H9 (cell line): ENCODE data around the gene IRAK1. TPM values are rescaled to one million over a fixed set of nuclear protein-coding genes. Genes with fewer than 3 reads are reported as not detected.

Experiments
- DNase-seq: peaks from one replicate; pipeline ENCODE4 v3.0.0-alpha.2; 2017
- H2AFZ ChIP-seq: one replicate; pipeline ENCODE4 v1.6.1; 2013; ENCODE audit warnings: mild to moderate bottlenecking, low read length, control low read depth, moderate library complexity
- H2AK5ac ChIP-seq: 2 replicates; pipeline ENCODE4 v1.6.1; 2013; ENCODE audit warnings: low read length, control low read depth, mixed read lengths; ENCODE audit not compliant: insufficient read length
- H2BK120ac ChIP-seq: one replicate; pipeline ENCODE4 v1.6.1; 2013; ENCODE audit warnings: low read depth, mild to moderate bottlenecking, low read length, control low read depth, inconsistent platforms; ENCODE audit not compliant: poor library complexity, severe bottlenecking
- H2BK12ac ChIP-seq: 2 replicates; pipeline ENCODE4 v1.6.1; 2013; ENCODE audit warnings: low read length, control low read depth, mixed read lengths, low read depth; ENCODE audit not compliant: insufficient read length
- H2BK15ac ChIP-seq: 2 replicates; pipeline ENCODE4 v1.6.1; 2013; ENCODE audit warnings: low read depth, low read length, control low read depth
- H2BK20ac ChIP-seq: one replicate; pipeline ENCODE4 v1.6.1; 2013; ENCODE audit warnings: low read depth, mild to moderate bottlenecking, low read length, control low read depth, inconsistent platforms; ENCODE audit not compliant: poor library complexity, severe bottlenecking
- H2BK5ac ChIP-seq: 2 replicates; pipeline ENCODE4 v1.6.1; 2013; ENCODE audit warnings: low read length, control low read depth, mixed read lengths; ENCODE audit not compliant: insufficient read length
- H3K14ac ChIP-seq: 2 replicates; pipeline ENCODE4 v1.6.1; 2013; ENCODE audit warnings: low read length, control low read depth; ENCODE audit not compliant: insufficient read depth
- H3K18ac ChIP-seq: 2 replicates; pipeline ENCODE4 v1.6.1; 2013; ENCODE audit warnings: low read depth, mild to moderate bottlenecking, mixed read lengths, low read length, control low read depth; ENCODE audit not compliant: insufficient read length
- H3K23ac ChIP-seq: 2 replicates; pipeline ENCODE4 v1.6.1; 2013; ENCODE audit warnings: low read length, control low read depth, mixed read lengths, low read depth; ENCODE audit not compliant: insufficient read length
- H3K23me2 ChIP-seq: 2 replicates; pipeline ENCODE4 v1.6.1; 2013; ENCODE audit warnings: low read depth, mild to moderate bottlenecking, mixed read lengths, low read length, control low read depth; ENCODE audit not compliant: insufficient read length, poor library complexity, severe bottlenecking
- H3K27ac ChIP-seq: 2 replicates; pipeline ENCODE4 v1.5.1; 2013; ENCODE audit warnings: low read length, control low read depth, mixed read lengths, low read depth; ENCODE audit not compliant: insufficient read length
- H3K27me3 ChIP-seq: 2 replicates; pipeline ENCODE4 v1.6.1; 2013; ENCODE audit warnings: low read length, control low read depth, inconsistent platforms; ENCODE audit not compliant: insufficient read depth
- H3K4ac ChIP-seq: 2 replicates; pipeline ENCODE4 v1.6.1; 2013; ENCODE audit warnings: low read depth, mild to moderate bottlenecking, control low read depth, inconsistent platforms, low read length, moderate library complexity
- H3K4me1 ChIP-seq: 2 replicates; pipeline ENCODE4 v1.6.1; 2013; ENCODE audit warnings: low read length, control low read depth, inconsistent platforms; ENCODE audit not compliant: insufficient read depth
- H3K4me2 ChIP-seq: 2 replicates; pipeline ENCODE4 v1.6.1; 2013; ENCODE audit warnings: low read length, control low read depth, mixed read lengths; ENCODE audit not compliant: insufficient read length, insufficient read depth
- H3K56ac ChIP-seq: 2 replicates; pipeline ENCODE4 v1.6.1; 2013; ENCODE audit warnings: low read depth, mild to moderate bottlenecking, mixed read lengths, low read length, control low read depth; ENCODE audit not compliant: insufficient read length
- H3K79me1 ChIP-seq: 2 replicates; pipeline ENCODE4 v1.6.1; 2013; ENCODE audit warnings: low read depth, mild to moderate bottlenecking, moderate library complexity, low read length, control low read depth, inconsistent platforms; ENCODE audit not compliant: insufficient read depth, poor library complexity, severe bottlenecking
- H3K79me2 ChIP-seq: 2 replicates; pipeline ENCODE4 v1.6.1; 2013; ENCODE audit warnings: low read length, control low read depth, inconsistent platforms; ENCODE audit not compliant: insufficient read depth
- H3K9ac ChIP-seq: 2 replicates; pipeline ENCODE4 v1.6.1; 2013; ENCODE audit warnings: low read length, control low read depth, mixed read lengths; ENCODE audit not compliant: insufficient read length; ENCODE audit errors: extremely low read depth
- H3K9me3 ChIP-seq: one replicate; pipeline ENCODE4 v1.6.1; 2013; ENCODE audit warnings: low read depth, low read length, inconsistent platforms; ENCODE audit not compliant: control insufficient read depth
- H3T11ph ChIP-seq: one replicate; pipeline ENCODE4 v1.6.1; 2013; ENCODE audit warnings: mild to moderate bottlenecking, low read length, control low read depth, inconsistent platforms
- H4K20me1 ChIP-seq: one replicate; pipeline ENCODE4 v1.6.1; 2013; ENCODE audit not compliant: control insufficient read depth, insufficient read length, insufficient read depth
- H4K5ac ChIP-seq: 2 replicates; pipeline ENCODE4 v1.6.1; 2013; ENCODE audit warnings: low read depth, mild to moderate bottlenecking, mixed read lengths, low read length, control low read depth; ENCODE audit not compliant: insufficient read length
- H4K8ac ChIP-seq: replicated peaks from 2 replicates; pipeline ENCODE4 v1.6.1; 2013; ENCODE audit warnings: low read length, control low read depth, mixed read lengths, low read depth; ENCODE audit not compliant: insufficient read length
- H4K91ac ChIP-seq: 2 replicates; pipeline ENCODE4 v1.6.1; 2013; ENCODE audit warnings: low read depth, mild to moderate bottlenecking, moderate library complexity, mixed read lengths, low read length, control low read depth; ENCODE audit not compliant: insufficient read length
- H3K27ac Mint-ChIP-seq, 3 experiments: 2 replicates in 2 of 3; 3 replicates in 1 of 3; pipeline ENCODE4 v1.8.0; 2020 to 2021; ENCODE audit warnings: mixed read lengths in 3 of 3, mild to moderate bottlenecking in 1 of 3, moderate library complexity in 1 of 3
- H3K27me3 Mint-ChIP-seq: 2 replicates; pipeline ENCODE4 v1.8.0; 2021; ENCODE audit warnings: low read depth, mild to moderate bottlenecking, moderate library complexity, mixed read lengths
- H3K36me3 Mint-ChIP-seq, 3 experiments: 2 replicates in 2 of 3; 3 replicates in 1 of 3; pipeline ENCODE4 v1.8.0; 2020 to 2021; ENCODE audit warnings: low read depth in 3 of 3, mixed read lengths in 3 of 3; ENCODE audit not compliant: insufficient read depth in 1 of 3
- H3K4me1 Mint-ChIP-seq, 2 experiments: 2 replicates each; pipeline ENCODE4 v1.8.0; 2020; ENCODE audit warnings: mixed read lengths in 2 of 2
- H3K4me3 Mint-ChIP-seq, 2 experiments: 2 replicates in 1 of 2; 3 replicates in 1 of 2; pipeline ENCODE4 v1.8.0; 2020 to 2021; ENCODE audit warnings: mild to moderate bottlenecking in 2 of 2, mixed read lengths in 2 of 2, moderate library complexity in 1 of 2
- H3K9me3 Mint-ChIP-seq, 2 experiments: 2 replicates in 1 of 2; 3 replicates in 1 of 2; pipeline ENCODE4 v1.8.0; 2020; ENCODE audit warnings: mild to moderate bottlenecking in 2 of 2, mixed read lengths in 2 of 2, moderate library complexity in 1 of 2
- CTCF ChIP-seq: fragments of 200-600 bp; sonication (generic); conservative IDR thresholded peaks from 3 replicates; pipeline ENCODE4 v1.8.0; 2021; ENCODE audit warnings: antibody characterized with exemption, mild to moderate bottlenecking
- WGBS: extraction: QIAGEN DNeasy Blood & Tissue Kit; methylation state at CpG from one replicate; pipeline ENCODE4 v1.1.7; 2013; ENCODE audit warnings: missing lambda C conversion rate, low lambda C conversion rate, mixed read lengths; ENCODE audit not compliant: insufficient read length; ENCODE audit errors: extremely low coverage; 5-methylcytosine and 5-hydroxymethylcytosine counted together
- total RNA-seq: library from RNA; stranded (reverse); gene quantifications from 2 replicates; pipeline ENCODE4 v1.2.1, GENCODE V29; 2021

IRAK1 gene
- total RNA-seq, 1 experiment from 2014 or later, result 98.4 TPM

GRCh38 chrX:153983321-153983801 is 36.3 kb downstream of the IRAK1 start:
- H4K91ac ChIP-seq, result no peak overlapping the region
- H2BK15ac ChIP-seq, result no peak overlapping the region
- WGBS, result no CpG with 5 or more reads among the region's 12 CpGs
- DNase-seq, result no peak
- no peak overlapping the region for H3K4me3 Mint-ChIP-seq
- H3K4me2 ChIP-seq, result no peak overlapping the region
- no peaks in the 10 kb centered on the region for H3K79me2 ChIP-seq
- H3K4ac ChIP-seq, result no peak overlapping the region
- no peak overlapping the region for H4K8ac ChIP-seq
- H2BK5ac ChIP-seq, result no peak overlapping the region
- TF ChIP-seq CTCF, result no peak
- H3K27ac Mint-ChIP-seq, result peak overlapping the region in 1 of 3 experiments; percentile 15; a peak in 1 of 7 replicates
- H3K36me3 Mint-ChIP-seq, result peaks cover 7 to 10% (median 8%) of the 10 kb centered on the region in 3 experiments; a peak in 6 of 7 replicates
- peaks cover 15% of the 10 kb centered on the region for H3K9me3 ChIP-seq
- H3K23ac ChIP-seq, result no peak overlapping the region
- H3T11ph ChIP-seq, result no peak overlapping the region
- peaks cover 47 to 51% of the 10 kb centered on the region in 2 experiments for H3K9me3 Mint-ChIP-seq
- H4K5ac ChIP-seq, result no peak overlapping the region
- no peak overlapping the region for H2BK12ac ChIP-seq
- no peaks in the 10 kb centered on the region for H3K4me1 ChIP-seq
- H3K18ac ChIP-seq, result no peak overlapping the region
- H3K4me1 Mint-ChIP-seq, result peaks cover 0 to 10% of the 10 kb centered on the region in 2 experiments; a peak in 2 of 4 replicates
- H3K27me3 ChIP-seq, result no peaks in the 10 kb centered on the region
- H2BK120ac ChIP-seq, result no peak overlapping the region
- peak overlapping the region; percentile 46; the same call in 1 of the 2 replicates for H3K14ac ChIP-seq
- H3K79me1 ChIP-seq, result no peaks in the 10 kb centered on the region
- H3K56ac ChIP-seq, result no peak overlapping the region
- no peak overlapping the region for H3K9ac ChIP-seq
- H2AK5ac ChIP-seq, result no peak overlapping the region
- no peak overlapping the region for H2AFZ ChIP-seq
- H2BK20ac ChIP-seq, result no peak overlapping the region
- H3K27ac ChIP-seq, result no peak overlapping the region
- H3K23me2 ChIP-seq, result no peaks in the 10 kb centered on the region
- H4K20me1 ChIP-seq, result no peaks in the 10 kb centered on the region
- peaks cover 2% of the 10 kb centered on the region for H3K27me3 Mint-ChIP-seq
